Fibroblast of skin of right quadriceps (primary cell): Measurements from ENCODE around the gene FBN3.

ENCODE experiments used
- DNase-seq: peaks from one replicate; pipeline ENCODE4 v3.0.0-alpha.2; 2013

The FBN3 gene

DNA sequence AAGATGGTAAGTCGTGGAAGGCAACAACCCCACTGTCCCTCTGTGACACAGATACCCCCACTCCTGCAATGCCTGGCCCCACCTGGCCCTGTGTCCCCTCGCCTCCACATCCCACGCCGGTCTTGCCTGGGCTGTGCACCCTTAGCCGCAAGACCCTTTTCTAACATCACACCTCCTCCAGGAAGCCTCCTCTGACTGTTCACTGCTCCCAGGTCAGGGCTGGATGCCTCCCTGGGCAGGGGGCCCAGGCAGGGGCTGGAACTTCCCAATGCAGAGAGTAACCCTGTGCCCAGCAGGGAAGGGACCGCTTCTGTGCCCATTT is 1.3 kb downstream of the FBN3 start:
- no peak for DNase-seq

DNA sequence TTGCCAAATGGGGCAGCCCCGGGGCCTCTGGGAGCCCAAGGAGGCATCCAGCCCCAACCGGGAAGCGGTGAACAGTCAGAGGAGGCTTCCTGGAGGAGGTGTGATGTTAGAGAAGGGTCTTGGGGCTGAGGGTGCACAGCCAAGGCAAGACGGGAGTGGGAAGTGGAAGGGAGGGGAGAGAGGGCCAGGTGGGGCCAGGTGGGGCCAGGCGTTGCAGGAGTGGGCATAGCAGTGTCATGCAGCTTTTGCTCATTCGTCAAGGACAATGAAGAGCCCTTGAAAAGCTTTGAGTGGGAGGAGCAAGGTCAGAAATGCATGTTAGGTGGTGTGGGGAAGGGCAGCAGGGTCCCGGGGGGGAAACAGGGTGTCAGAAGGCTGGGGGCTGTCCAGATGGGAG is 1.8 kb downstream of the FBN3 start:
- DNase-seq, result no peak

DNA sequence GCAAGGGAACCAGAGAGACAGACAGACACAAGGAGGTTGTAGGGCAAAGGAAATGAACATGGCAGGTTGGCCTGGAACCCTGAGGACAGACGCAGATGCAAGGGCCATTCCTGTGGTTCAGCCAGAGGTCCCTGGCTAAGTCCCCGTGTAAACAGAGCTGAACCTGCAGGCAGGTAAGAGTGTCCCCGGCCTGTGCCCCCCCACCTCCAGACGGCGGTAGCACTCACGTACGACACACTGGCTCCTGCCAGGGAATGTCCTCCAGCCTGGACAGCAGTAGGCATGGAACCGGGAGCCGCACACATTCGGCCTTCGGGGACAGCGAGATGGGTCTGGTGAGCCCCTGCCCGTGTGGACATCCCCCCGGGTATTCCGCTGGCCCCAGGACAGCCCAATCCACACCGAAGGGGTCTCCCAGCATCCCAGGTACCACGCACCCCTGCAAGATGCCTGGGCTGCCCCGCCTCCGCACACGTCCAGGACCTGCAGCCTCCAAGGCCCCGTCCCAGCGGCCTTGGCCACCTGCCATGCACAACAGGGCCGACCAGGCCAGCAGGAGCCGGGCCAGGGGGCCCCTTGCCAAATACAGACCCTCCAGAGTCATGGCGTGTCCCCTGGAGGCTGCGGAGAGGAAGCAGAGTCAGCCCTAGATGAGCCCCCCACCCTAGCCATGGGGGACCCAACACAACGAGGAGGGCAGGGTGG is 2.4 kb downstream of the FBN3 start:
- no peak for DNase-seq

DNA sequence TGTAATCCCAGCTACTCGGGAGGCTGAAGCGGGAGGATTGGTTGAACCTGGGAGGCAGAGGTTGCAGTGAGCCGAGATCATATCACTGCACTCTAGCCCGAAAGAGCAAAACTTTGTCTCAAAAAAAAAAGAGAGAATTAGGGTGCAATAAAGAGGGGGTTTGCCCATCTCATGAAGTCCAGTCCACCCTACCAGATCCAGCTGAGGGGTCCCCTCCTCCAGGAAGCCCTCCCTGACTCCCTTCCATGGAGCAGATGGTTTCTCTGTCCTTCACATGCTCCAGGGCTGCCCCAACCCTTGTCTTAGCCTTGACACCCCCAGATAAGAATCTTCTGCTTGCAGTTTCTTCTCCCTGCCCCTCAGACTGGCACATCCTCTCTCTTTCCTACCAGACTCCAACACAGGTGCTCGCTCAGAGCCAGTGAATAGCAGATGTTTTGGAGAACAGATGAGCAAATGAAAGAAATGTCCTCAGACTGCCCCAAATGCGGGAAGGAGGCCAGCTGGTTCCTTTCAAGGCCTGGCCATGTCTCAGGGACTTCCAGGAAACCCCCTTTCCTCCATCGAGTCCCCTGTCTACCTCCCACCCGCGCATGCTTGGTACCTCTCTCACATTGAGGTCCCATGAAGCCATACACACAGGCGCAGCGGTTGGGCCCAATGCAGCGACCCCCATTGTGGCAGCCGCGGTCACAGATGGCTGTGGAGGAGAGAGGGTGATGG is 5.0 kb downstream of the FBN3 start:
- no peak for DNase-seq

DNA sequence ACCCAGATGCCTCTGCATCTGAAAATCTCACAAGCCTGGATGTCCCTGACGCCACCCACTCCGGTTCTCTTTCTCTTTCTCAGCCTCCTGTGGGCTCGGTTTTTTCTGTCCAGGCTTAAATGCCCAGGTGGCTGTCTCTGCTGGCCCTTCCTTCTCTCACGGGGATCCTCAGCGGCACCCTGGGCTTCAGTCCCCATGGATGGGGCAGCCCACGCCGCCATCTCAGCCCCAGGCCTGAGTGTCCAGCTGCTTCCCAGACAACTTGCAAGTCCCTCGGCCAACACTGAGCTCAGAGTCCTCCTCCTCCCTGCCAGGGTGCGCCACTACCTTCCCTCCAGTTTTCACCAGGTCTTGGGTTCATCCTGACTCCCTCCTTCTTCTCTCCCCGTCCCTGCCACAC is 6.4 kb downstream of the FBN3 start:
- DNase-seq, result no peak

DNA sequence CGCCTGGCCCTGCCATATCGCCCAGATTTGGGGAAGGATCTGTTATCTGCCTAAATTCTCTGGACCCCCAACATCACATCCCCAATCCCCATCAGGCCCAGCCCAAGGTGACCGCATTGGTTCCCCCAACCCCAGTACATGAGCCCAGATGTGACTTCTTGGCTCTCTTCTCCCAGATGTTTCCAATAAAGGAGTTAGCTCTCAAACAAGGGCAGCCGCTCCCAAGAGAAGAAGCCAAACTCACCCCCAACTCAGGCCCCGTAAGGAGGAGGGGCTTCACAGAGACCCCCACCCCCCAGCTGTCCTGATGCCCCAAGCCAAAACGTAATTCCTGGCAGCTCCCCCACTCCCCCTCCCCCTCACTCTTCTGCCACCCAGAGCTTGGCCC is 6.9 kb downstream of the FBN3 start:
- no peak for DNase-seq

DNA sequence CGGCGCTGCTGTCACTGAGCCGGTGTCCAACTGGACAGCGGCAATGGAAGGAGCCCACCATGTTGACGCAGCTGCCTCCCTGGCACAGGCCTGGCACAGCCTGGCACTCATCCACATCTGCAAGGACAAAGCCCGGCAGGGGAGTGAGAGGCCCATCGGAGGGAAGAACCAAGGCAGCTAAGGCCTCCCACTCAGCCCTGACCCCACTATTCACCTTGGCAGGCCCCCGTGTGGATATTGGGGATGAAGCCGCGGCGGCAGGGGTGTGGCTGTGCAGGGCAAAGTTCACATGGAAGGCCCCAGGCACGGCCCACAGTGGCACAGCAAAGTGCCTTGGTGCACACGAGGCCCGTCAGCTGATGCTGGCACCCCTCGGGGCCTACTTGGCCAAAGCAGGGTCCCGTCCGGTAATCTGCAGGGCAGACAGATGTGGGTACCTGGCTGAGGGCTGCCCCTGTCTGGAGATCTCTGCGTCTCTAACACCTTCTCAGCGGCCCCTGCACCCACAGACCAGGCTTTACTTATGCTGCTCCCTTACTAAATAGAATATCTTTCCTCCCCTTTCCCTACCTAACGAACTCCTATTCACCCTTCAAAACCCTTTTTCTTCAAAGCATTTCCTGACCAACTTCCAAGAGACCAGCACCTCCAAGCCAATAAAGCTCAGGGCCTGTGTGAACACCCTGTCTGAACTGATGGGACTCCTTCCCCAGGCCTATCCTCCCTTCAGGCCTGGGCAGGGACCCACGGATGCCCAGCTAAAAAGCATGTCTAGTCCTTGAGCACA is 7.5 kb downstream of the FBN3 start:
- no peak for DNase-seq

DNA sequence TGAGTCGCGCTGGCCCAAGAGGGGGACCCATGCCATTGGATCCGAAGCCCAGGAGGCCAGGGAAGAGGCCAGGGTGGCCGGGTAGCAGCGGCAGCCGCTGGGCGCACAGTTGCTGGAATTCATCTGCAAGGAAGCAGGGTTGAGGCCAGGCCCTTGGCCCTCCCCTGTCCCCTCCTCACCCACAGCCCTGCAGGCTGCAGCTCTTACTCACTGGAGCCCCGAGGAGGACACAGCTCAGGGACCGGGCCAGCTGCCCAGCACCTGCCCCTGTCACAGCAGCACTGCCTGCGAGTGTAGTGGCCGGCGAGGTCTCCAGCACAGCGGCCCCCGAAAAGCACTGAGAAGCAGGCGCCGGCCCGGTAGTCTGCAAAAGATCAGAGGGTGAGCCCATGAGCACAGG is 11.2 kb downstream of the FBN3 start:
- DNase-seq, result no peak

DNA sequence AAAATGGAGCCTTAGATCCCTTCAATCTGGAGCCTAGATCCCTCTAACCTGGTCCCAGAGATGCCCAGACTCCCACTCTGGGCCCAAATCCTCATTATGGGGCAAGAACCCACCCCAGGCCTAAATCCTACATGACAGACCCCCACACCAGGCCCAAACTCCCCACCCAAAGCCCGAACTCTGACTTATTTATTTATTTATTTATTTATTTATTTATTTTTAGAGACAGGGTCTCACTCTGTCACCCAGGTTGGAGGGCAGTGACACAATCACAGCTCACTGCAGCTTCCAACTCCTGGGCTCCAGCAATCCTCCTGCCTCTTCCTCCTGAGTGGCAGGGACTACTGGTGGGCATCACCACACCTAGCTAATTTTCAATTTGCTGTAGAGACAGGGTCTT is 12.0 kb downstream of the FBN3 start:
- no peak for DNase-seq

DNA sequence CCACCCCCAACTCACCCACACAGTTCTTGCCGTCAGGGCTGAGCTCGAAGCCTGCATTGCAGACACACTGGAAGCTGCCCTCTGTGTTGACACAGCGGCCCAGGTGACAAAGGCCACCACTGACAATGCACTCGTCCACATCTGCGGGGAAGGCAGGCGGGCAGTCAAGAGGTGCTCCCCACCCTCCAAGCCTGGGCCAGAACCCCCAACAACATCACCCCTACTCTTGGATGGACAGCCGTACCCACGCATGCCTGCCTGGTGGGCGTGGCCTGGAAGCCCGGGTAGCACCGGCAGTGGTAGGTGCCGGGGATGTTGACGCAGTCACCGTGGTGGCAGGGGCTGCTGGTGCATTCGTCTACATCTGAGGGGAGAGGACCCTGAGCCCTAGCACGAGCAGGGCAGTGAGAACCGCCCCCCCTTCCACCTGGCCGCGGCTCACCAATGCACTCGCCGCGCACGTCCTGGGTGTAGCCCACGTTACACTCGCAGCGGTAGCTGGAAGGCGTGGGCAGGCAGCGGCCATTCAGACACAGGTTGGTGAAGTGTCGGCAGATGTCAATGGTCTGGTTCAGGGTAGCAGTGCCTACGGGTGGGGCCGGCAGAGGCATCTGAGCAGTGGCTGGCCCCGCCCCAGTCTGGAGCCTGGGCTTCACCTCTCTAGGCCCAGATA is 13.3 kb downstream of the FBN3 start:
- DNase-seq, result no peak

DNA sequence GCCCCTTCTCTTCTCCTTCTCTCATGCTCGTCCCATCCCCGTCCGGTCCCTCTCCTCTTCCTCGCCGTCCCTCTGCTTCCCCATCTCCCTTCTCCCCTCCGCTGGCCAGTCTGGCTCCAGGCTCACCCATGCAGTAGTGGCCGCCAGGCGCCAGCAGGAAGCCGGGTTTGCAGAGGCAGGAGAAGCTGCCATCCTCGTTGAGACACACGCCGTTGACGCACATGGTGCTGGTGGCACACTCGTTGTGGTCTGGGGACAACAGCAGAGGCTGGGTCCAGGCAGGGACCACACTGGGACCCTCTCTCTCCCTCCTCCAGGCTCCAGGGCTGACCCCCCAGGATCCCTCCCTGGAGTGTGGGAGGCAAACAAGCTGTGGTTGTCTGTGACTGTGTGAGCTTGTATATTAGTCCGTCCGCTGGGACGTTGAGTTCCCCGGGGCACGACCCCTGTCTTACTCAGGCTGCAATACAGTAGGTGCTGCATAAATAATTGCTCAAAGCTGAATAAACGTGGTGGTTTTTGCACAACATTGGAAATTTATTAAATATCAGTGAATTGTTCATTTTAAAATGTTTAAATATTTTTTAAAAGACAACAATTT is 16.4 kb downstream of the FBN3 start:
- DNase-seq, result no peak

DNA sequence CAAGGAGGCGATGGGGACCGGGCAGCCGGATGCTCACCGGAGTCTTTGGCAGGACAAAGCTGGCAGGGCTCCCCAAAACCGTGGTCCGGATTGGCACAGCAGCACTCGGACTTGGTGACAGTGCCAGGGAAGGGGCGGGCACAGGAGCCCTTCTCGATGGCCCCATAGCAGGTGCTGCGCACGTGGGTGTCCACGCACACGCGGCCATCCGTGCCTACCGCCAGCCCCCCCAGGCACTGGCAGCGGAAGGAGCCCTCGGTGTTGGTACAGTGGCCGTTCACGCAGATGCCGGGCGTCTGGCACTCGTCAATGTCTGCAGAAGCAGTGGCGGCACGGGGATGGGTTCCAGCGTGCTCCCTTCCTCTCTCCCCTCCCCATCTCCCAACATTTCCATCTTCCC is 17.9 kb downstream of the FBN3 start:
- no peak for DNase-seq

DNA sequence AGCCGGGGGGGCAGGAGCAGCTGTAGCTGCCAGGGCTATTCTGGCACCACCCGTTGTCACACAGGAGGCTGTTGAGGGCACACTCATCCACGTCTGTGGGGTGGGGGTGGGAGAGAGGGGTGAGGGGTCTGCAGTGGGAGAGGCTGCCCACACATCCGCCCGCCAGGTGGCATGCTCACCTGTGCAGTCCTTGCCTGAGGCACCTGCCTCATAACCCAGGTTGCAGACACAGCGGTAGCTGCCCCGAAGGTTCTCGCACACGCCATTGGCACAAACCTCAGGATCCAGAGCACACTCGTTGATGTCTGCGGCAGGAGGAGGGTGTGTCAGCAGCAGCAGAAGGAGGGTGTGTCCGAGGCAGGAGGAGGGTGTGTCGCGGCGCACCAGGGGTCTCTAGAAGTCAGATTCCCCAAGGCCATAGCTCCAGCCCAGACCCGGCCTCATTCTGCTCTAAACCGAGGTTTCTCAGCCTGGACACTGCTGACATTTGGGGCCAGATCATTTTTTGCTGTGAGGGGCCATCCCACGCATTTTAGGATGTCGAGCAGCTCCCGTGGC is 20.3 kb downstream of the FBN3 start:
- DNase-seq, result no peak

DNA sequence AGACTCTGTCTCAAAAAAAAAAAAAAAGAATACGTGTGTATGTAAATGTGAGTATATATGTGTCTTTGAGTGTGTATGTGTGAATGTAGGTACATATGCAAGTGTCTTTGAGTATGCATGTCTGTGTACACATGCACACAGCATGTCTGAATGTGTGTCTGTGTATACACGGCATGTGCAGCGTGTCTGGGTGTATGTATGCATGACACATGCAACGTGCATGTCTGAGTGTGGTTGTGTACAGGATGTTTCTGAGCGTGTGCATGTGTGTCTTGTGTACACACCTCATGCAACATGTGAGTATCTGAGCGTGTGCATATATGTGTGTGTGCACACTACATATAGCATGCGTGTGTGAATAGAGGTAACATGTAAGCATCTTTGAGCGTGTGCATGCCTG is 20.8 kb downstream of the FBN3 start:
- DNase-seq, result no peak

DNA sequence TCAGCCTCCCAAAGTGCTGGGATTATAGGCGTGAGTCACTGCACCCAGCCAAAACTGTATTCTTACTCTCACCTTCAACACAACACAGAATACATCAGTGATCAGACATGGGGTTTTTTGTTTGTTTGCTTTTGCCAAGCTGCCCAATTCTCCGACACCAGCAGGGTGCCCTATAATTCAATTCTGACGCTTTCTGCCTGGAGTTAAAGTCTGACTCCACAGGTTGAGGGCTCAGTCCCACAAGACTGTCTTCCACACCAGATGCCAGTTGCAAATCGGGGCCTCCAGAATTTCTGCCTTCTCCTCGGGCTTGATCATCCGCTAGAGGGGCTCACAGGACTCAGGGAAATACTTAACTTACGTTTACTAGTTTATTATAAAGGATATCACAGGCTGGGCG is 22.1 kb downstream of the FBN3 start:
- no peak for DNase-seq

DNA sequence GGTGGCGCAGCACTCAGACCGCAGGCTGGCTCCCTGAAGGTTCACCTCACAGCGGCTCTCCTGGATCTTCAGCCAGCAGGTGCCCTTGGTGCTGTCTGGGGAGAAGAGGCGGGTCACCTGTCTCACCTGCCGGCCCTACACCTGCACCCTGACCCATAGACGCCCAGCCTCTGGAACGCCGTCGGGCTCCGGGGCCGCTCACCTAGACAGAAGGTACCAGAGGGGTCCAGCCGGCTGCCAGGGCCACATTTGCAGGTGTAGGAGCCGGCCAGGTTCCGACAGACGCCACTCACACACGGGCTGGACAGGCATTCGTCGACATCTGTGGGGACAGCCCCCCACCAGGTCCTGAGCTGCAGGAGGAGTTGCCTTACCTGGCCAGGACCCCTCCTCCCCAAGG is 22.9 kb downstream of the FBN3 start:
- no peak for DNase-seq

DNA sequence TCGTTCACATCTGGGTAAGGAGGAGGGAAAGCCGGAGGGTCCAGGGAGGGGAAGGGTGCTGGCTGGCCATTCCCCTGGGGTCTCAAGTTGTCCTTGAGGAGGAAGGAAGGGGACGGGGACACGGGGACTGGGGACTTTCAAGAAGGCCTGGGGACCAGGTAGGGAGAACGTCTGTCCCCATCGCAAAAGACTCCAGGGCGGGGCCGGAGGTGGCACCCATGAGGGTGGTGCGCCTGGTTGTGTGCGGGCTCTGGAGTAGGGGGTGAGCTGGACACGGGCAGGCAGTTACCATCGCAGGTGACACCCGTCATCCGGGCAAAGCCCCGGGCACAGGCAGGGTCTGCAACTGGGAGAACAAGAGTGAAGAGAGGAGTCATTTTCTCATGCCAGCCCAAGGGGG is 23.4 kb downstream of the FBN3 start:
- DNase-seq, result no peak

DNA sequence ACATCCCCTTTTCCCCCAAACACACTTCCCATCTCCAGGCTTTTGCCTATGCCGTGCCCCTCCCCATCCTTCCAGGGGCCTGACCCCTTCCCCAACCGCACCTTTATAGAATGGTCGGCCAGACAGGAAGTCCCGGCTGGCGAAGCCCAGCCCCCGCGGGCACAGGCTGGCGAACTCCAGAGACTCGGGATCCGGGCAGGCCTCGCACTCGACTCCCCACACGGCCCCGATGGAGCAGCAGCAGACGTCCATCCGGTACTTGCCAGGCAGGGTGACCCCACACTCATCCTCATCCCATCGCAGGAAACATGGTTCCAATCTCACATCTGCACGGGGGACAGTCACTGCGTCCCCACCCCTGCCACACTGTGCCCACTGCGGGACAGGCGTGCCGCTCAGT is 25.7 kb downstream of the FBN3 start:
- no peak for DNase-seq

DNA sequence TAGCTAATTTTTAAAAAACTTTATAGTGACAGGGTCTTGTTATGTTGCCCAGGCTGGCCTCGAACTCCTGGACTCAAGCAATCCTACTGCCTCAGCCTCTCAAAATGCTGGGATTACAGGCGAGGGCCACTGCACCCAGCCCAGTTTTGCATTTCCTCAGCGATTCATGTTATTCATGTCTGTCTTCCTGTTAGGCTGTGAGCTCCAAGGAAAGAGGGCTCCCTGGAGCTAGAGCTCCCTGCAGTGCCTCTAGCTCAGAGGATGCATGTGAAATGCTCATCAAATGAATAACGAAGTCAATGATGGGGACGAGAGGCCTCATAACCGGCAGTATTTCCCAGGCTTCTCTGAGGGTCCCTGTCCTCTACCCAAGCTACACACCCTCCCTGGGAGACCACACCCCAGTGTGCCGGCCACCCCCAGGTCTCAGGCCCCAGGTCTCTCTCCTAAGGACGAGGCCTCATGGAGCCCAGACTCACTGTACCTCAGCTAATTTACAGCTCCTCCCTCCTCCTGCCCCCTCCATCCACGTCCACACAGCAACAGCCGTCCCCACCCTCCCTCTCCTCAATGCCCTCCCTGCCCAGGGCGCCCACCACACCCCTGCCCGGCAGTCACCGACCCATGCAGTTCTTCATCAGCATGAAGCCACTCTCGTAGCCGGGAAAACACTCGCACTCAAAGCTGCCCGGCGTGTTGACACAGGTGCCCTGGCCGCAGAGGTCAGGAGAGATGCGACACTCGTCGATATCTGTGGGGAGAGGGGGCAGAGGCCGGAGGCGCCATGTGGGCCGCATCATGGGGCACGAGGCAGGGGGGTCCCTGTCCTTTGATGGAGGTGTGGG is 28.5 kb downstream of the FBN3 start:
- DNase-seq, result no peak

DNA sequence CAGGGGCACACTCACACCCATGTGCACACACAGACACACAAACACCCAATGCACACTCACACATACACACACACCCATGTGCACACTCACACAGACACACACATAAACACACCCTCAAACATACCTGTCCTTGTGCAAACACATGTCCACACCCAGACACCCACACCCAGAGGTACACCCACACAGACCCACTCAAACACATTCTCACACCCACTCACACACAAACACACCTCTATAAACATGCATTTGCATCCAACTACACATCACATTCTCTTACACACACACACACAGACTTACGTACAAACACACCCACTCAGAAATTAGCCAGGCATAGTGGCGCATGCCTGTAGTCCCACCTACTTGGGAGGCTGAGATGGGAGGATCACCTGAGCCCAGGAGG is 31.4 kb downstream of the FBN3 start:
- DNase-seq, result no peak

DNA sequence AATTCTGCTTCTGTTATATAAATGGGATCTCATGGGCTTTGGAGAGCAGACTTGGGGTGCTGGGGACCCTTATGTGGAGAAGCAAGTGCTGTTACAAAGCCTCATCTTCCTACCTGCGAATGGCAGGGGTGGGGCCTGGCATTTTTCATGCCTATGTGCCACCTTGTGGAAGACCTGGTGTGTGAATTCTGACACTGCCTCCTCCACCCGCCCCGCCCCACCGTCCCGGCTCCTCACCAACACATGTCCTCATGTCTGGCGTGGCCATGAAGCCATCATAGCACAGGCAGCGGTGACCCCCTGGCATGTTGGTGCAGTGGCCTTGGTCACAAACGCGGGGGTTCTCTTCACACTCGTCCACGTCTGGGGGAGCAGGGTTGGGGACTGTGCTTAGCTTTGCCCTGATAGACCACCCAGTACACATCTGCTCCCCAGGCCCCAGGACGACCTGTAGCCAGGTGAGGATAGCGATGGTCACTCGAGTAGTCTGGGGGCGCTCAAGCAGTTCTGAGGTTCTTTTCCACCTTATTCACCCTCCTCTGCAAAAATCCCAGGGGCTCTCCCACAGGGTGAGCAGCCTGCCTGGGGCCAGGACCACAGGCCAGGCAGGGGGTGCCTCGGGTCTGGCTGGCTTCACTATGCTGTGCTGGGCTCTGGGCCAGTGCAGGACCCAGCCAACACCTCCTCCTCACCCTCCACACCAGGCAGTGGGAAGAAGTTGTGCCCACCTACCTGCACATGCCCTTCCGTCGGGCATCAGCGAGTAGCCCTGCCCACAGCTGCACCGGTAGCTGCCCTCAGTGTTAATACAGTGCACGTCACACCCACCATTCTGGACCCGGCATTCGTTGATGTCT is 32.7 kb downstream of the FBN3 start:
- no peak for DNase-seq
